GM06990 (cell line): Measurements from ENCODE around the gene GPRC5C.

Experiments
- DNase-seq: peaks from one replicate; pipeline ENCODE4 v3.0.0-alpha.2; 2011; ENCODE audit not compliant: insufficient read length; ENCODE audit errors: extremely low read depth
- H3K27me3 ChIP-seq: replicated peaks from 2 replicates; pipeline ENCODE4 v1.6.0; 2011; ENCODE audit warnings: low read length; ENCODE audit not compliant: control insufficient read depth, insufficient read depth
- H3K36me3 ChIP-seq: 2 replicates; pipeline ENCODE4 v1.5.1; 2011; ENCODE audit warnings: low read length; ENCODE audit not compliant: control insufficient read depth, insufficient read depth
- H3K4me3 ChIP-seq: replicated peaks from 2 replicates; pipeline ENCODE4 v1.5.1; 2011; ENCODE audit warnings: low read depth, mild to moderate bottlenecking, control low read depth, low read length
- TF ChIP-seq, protein P1 (sequence below): IDR thresholded peaks from 2 replicates; pipeline ENCODE4 v1.5.1; 2011; ENCODE audit warnings: low read length, control low read depth, mild to moderate bottlenecking, inconsistent platforms; ENCODE audit not compliant: insufficient read depth, poor library complexity, severe bottlenecking

The GPRC5C gene

DNA sequence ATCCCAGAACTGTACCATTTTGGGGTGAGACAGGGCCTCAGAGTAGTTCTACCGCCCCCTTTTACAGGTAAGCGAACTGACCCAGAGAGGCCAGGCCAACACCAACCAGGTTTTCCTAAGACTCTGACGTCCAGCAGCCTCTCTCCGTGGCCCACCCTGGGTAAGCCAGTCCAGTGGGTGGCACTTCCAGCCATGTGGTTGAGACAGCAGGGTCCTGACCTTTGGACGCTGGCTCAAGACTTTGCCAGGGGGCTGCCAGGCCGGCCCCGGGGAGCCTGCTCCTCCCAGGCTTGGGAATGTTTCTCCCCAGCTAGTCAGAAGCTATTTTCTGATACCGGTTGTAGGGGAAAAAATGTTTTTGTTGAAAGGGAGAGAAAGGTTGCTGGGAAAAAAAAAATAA is 16.9 kb downstream of the GPRC5C start:
- no peaks in the 10 kb centered on the region; the same call in none of the 2 replicates for H3K27me3 ChIP-seq
- no peaks in the 10 kb centered on the region for H3K36me3 ChIP-seq
- TF ChIP-seq, protein P1, sequence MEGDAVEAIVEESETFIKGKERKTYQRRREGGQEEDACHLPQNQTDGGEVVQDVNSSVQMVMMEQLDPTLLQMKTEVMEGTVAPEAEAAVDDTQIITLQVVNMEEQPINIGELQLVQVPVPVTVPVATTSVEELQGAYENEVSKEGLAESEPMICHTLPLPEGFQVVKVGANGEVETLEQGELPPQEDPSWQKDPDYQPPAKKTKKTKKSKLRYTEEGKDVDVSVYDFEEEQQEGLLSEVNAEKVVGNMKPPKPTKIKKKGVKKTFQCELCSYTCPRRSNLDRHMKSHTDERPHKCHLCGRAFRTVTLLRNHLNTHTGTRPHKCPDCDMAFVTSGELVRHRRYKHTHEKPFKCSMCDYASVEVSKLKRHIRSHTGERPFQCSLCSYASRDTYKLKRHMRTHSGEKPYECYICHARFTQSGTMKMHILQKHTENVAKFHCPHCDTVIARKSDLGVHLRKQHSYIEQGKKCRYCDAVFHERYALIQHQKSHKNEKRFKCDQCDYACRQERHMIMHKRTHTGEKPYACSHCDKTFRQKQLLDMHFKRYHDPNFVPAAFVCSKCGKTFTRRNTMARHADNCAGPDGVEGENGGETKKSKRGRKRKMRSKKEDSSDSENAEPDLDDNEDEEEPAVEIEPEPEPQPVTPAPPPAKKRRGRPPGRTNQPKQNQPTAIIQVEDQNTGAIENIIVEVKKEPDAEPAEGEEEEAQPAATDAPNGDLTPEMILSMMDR: no peak
- no peak for DNase-seq
- H3K4me3 ChIP-seq: no peak overlapping the region

DNA sequence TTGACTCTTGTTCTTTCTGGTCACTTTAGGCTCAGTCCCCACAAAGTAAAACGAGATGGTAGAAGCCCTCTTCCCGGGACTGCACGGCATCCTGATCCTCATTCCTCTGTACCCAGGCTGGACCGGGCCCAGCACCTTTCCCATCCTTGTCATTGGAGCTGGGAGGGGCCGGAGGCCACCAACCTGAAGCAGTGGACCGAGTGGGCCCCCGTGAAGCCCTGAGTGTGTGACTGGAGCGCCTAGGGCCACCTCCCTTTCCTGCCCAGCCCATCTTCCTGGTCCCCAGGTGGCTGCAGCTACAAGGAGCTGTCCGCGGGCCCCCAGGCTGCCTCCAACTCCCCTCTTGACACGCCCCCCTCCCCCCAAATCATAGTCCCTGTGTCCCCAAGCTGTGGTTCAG is 17.4 kb downstream of the GPRC5C start:
- TF ChIP-seq, protein P1: no peak
- Histone ChIP-seq H3K4me3 (no peak overlapping the region), H3K27me3 (no peaks in the 10 kb centered on the region; the same call in none of the 2 replicates), H3K36me3 (no peaks in the 10 kb centered on the region)
- no peak for DNase-seq

DNA sequence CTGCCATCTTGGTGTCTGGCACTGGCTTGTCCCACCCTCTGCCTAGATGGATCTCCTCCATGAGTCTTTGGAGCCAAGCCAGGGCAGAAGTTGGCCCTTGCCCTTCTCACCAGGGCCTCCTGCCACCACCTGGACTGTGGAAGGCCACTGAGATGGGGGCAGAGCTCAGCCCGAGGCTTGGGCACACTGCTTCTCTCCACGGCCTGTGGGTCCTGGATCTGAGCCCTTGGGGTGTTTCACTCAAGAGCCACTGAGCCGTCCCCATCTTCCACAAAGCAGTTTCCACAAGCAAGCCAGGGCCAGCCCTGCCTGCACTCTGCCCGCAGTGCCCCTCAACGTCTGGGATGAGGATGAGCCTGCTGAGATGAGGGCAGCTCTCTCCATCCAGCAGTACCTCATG is 17.9 kb downstream of the GPRC5C start:
- TF ChIP-seq, protein P1: no peak

DNA sequence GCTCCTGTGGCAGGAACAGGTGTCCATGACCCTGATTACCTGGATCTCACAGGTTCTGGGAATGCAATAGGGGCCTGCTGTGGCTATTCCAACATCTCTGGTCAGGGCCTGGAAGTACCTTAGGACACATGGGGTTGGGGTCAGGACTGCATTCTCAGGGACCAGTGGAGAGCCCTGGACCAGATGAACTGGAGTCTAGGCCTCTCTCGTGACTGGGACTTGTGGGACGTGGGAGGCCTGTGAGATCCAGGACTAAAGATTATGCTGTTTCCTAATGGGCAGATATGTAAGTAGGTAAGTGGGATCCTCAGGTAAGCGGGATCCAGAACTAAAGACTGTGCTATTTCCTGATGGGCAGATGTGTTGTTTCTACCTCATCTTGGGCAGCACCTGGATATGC is 18.3 kb downstream of the GPRC5C start:
- no peaks in the 10 kb centered on the region; the same call in 1 of the 2 replicates for H3K27me3 ChIP-seq
- TF ChIP-seq, protein P1: no peak
- no peak for DNase-seq
- no peaks in the 10 kb centered on the region for H3K36me3 ChIP-seq
- H3K4me3 ChIP-seq: no peak overlapping the region

More for the DNA sequence above, 17.9 kb downstream of the GPRC5C start:
- no peaks in the 10 kb centered on the region; the same call in 1 of the 2 replicates for H3K27me3 ChIP-seq
- no peak overlapping the region for H3K4me3 ChIP-seq
- H3K36me3 ChIP-seq: no peaks in the 10 kb centered on the region
- DNase-seq: no peak

GRCh38 chr17:74450925-74451403 is 19.1 kb downstream of the GPRC5C start:
- no peak for DNase-seq
- TF ChIP-seq, protein P1: no peak
- no peaks in the 10 kb centered on the region for H3K27me3 ChIP-seq
- H3K4me3 ChIP-seq: no peak overlapping the region
- H3K36me3 ChIP-seq: no peaks in the 10 kb centered on the region

DNA sequence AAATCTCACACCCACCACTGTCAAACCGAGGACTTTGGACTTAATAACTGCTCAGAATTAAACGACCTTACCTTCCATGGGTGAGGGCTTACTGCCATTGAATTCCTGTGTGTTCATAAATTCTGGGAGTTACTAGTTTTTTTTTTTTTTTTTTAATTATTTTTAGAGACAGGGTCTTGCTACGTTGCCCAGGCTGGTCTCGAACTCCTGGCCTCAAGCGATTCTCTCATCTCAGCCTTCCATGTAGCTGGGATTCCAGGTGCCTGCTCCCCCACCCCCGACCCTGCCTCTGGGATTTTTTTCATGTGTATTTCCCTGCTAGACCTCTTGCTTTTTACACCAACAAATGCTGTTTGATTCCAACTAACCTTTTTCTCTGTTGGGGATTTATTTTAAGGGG is 19.7 kb downstream of the GPRC5C start:
- DNase-seq: no peak
- Histone ChIP-seq H3K4me3 (no peak overlapping the region), H3K27me3 (no peaks in the 10 kb centered on the region), H3K36me3 (no peaks in the 10 kb centered on the region)
- TF ChIP-seq, protein P1: no peak
